Stimulated activated CD8-positive, alpha-beta memory T cell treated with anti-CD3 and anti-CD28 coated beads, Interleukin-2, amount 100 ng/mL, for 1 hour (primary cell): ENCODE data around the gene TRIP6.

ENCODE experiments used
- DNase-seq, 2 donors: peaks; one replicate each; pipeline ENCODE4 v3.0.0-alpha.2; 2020; ENCODE audit warnings: low read depth in 2 of 2

Gene TRIP6, protein sequence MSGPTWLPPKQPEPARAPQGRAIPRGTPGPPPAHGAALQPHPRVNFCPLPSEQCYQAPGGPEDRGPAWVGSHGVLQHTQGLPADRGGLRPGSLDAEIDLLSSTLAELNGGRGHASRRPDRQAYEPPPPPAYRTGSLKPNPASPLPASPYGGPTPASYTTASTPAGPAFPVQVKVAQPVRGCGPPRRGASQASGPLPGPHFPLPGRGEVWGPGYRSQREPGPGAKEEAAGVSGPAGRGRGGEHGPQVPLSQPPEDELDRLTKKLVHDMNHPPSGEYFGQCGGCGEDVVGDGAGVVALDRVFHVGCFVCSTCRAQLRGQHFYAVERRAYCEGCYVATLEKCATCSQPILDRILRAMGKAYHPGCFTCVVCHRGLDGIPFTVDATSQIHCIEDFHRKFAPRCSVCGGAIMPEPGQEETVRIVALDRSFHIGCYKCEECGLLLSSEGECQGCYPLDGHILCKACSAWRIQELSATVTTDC

DNA sequence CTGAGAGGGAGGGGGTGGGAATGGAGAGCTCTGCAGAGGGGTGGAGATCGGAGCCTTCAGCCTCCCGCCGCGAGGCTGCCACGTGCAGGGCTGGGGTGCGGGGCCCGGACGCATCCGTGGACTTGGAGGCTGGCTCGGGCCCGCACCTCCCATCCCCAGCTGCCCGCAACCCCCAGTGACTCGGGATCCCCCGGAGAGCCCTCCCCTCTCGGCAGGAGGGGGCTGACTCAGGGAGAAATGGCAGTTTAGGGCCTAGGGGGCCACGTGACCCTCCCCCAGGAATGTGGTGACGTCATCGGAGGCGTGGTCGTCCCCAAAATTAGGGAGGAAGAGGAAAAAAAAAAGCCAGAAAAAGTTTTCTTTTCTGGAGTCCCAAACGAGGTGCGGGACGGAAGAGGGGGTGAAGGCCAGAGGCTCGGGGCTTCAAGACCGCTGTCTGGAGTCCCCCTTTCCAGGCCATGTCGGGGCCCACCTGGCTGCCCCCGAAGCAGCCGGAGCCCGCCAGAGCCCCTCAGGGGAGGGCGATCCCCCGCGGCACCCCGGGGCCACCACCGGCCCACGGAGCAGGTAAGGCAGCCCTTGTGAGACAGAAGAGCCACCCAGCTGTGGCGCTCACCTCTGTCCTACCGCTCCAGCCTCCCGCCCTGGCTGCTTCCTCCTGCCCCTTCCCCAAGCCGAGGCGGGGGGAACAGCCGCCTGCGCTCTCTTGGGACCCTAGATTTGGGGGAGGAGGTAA is at the start of gene TRIP6:
TRIP6 (plus strand) TSS at position 348 of the 736 bp plus-strand sequence; CDS start at position 459, 111 bp downstream.
- no peak for DNase-seq

DNA sequence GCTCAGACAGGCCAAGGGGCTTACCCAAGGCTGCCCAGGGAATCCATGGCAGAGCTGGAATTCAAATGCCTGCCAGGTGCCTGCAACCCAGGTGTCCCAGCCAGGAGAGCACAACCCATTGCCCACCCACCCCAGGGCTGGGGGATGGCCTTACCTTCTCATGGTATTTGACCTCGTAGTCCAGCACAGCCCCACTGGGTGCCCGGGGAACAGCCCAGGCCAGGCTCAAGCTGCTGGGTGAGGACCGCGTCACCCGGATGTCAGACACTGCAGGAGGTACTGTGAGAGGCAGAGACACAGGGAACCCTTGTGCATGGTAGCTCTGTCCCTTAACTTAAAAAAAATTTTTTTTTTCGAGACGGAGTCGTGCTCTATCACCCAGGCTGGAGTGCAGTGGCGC is 48.8 kb upstream of the TRIP6 start:
- DNase-seq: no peak

GRCh38 chr7:100818825-100819224 is 48.4 kb upstream of the TRIP6 start:
- no peak for DNase-seq

GRCh38 chr7:100819586-100819985 is 47.6 kb upstream of the TRIP6 start:
- no peak for DNase-seq

DNA sequence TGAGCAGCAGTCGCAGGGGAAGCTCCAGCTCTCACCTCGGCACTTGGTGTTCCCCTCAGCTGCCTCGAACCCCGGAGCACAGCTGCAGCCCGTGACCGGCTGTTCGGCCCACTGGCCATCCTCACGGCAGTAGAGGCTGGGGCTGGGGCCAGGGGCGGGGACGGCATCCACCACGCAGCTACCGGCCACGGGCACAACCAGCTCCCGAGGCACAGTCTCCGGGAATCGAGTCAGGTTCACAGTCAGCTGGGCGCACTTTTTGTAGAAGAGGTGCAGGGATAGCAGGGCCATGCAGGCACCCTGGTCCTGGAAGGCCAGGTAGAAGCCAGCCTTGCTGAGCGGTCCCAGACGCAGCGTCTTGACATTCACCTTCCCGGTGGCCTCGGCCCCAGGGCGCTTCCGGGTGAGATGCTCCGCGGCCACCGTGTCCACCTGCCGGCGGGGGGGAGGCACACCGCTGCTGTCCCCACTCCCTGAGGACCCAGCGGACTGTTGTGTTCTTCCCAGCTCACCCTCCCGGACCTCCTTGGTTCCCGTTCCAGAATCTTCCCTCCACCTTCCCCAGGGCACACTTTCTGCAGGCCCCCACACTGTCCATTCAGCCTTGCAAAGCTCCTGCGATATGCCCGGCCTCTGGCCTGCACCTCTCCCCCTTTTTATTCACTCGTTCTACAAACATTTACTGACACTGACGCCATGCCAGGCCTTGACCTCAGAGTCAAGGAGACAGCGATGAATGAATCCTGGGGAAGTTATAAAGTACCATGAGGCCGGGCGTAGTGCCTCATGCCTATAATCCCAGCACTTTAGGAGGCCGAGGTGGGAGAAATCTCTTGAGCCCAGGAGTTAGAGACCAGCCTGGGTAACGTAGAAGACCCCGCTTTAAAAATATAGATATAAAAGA is 44.7 kb upstream of the TRIP6 start:
- DNase-seq: no peak

GRCh38 chr7:100823140-100823525 is 44.1 kb upstream of the TRIP6 start:
- DNase-seq: no peak

DNA sequence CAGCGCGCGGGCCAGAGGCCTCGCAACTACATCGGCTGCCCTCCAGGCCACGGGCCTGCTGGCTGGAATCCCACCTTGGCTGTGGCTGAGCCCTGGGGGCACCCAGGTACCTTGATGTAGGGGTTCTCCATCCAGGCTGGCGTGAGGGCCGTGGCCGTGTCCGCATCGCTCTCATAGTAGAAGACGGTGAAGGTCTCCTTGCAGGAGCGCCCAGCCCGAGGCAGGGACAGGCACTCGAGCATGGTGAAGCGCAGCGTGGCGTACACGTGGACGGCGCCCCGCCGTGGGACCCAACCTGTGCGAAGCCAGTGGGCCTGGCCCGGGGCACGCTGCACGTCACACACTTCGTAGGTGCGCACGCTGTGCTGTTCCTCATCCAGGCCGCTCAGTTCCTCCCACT is 43.7 kb upstream of the TRIP6 start:
- no peak for DNase-seq

DNA sequence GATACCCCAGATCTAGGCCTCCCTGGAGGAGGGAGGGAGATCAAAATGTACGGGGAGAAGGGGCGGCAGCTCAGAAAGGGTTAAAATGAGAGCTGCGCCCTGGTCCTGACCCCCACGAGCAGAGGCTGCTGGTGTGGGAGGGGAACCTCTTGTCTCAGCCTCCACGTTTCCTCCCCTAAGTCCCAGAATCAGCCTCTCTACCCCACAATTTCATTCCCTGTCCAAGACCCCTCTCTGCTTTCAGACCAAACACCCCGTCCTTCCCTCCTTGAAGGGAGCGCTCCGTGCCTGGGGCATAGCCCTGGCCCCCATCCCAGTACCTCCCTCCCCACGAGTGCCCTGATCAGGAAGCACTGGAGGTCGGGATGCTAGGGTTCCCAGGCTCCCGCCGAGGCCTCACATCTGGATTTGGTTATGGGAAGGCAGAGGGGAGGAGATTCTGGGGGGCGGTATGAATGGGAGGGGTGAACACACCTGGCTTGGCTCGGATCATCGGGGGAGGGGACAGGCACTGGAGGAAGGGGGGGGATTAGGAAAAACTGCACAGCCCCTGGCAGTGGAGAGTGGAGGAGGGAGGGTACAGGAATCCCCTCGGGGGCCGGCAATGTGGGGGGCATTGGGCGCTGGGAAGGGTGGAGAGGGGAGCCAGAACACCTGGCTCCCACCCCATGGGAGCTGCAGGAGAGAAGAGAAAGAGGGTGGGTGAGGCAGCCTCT is 42.5 kb upstream of the TRIP6 start:
- no peak for DNase-seq

- no peak for DNase-seq
Measured at GRCh38 chr7:100825215-100825671, 41.9 kb upstream of the TRIP6 start.

GRCh38 chr7:100825751-100826513 is 41.3 kb upstream of the TRIP6 start:
- DNase-seq: no peak

- DNase-seq: no peak
Measured at GRCh38 chr7:100826514-100827329, 40.5 kb upstream of the TRIP6 start.

DNA sequence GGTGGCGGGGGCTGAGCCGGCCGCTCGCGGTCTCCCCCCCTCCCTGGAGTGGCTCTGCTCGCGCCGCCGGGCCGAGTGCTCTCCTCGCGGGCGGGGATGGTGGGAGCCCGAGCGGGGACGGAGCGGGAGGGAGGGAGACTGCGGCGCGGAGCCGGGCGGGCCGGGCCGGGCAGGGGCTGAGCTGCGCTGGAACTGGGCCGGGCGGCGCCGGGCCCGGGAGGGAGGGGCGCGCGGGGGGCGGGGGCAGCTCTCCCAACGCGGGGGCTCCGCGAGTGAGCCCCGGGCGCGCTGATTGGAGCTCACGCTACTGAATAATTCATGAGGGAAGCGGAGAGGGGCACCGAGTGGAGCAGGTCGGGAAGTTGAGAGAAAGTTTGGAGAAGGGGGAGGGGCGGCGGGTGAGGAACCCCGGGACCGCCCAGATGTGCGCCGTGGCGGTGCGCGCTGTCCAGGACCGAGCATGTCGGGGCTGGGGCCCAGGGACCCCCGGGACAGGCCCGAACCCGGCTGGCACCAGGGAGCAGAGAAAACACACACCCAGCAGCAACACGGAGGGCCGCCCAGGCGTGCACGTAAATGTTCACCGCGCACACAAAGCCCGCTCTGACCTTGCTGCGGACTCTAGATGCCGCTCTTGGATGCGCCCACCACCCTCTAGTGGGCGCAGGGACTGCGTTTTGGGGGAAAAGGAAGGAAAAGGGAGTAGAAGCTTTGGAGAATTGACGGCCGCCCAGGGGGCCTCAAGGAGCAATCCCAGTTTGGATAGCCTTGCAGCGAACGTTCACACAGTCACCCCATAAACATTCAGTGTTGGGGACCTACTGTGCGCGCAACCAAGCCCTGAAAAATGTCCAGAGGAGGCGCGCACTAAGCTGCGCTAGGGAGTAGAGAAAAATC is 39.6 kb upstream of the TRIP6 start, which contains the start of gene EPHB4:
EPHB4 (minus strand) TSS at position 194 of the 897 bp plus-strand sequence. CDS start 493 bp downstream, outside the sequence.
- DNase-seq: no peak

GRCh38 chr7:100829150-100829716 is 38.0 kb upstream of the TRIP6 start:
- DNase-seq: no peak

DNA sequence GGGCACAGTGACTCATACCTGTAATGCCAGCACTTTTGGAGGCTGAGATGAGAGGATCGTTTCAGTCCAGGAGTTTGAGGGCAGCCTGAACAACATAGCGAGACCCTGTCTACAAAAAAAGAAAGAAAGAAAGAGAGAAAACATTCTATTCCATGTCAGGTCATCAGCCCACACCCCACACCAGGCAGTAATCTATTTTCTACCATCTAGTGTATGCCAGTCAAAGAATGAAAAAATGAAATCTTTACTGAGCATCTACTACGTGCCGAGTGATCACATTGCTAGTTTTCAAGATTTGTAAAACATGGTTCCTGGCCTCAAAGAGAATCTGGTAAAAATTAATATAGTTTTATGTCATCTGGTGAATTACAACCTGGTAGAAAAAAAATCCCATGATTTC is 36.8 kb upstream of the TRIP6 start:
- DNase-seq: no peak

- no peak for DNase-seq
Measured at GRCh38 chr7:100832281-100832633, 34.9 kb upstream of the TRIP6 start.

GRCh38 chr7:100835903-100836811 is 31.0 kb upstream of the TRIP6 start:
- DNase-seq: no peak

- DNase-seq: no peak
Measured at GRCh38 chr7:100836812-100837098, 30.4 kb upstream of the TRIP6 start.
